NCI-H2029 (cell line): ENCODE results near the gene CYP3A5.

Experiments used
- DNase-seq: peaks from one replicate; lab custom pipeline; 2025; lab: John Stamatoyannopoulos, UW

The CYP3A5 gene

GRCh38 chr7:99615989-99616358 is 63.8 kb downstream of the CYP3A5 start:
- DNase-seq, result no peak

GRCh38 chr7:99614495-99614894 is 65.3 kb downstream of the CYP3A5 start:
- no peak for DNase-seq

- DNase-seq, result no peak
Observed at GRCh38 chr7:99607548-99607947, 72.2 kb downstream of the CYP3A5 start.

GRCh38 chr7:99606531-99606930 is 73.3 kb downstream of the CYP3A5 start:
- DNase-seq, result no peak

GRCh38 chr7:99605527-99605926 is 74.3 kb downstream of the CYP3A5 start:
- no peak for DNase-seq

GRCh38 chr7:99601656-99602310 is 78.0 kb downstream of the CYP3A5 start:
- DNase-seq, result no peak

GRCh38 chr7:99599836-99600235 is 80.0 kb downstream of the CYP3A5 start:
- no peak for DNase-seq
